ENCODE results near the gene MYL6. TPM values are rescaled to one million over a fixed set of nuclear protein-coding genes. Genes with fewer than 3 reads are reported as not detected.

Gene MYL6
- total RNA-seq, 1 experiment from 2014 or later, result 932 TPM

DNA sequence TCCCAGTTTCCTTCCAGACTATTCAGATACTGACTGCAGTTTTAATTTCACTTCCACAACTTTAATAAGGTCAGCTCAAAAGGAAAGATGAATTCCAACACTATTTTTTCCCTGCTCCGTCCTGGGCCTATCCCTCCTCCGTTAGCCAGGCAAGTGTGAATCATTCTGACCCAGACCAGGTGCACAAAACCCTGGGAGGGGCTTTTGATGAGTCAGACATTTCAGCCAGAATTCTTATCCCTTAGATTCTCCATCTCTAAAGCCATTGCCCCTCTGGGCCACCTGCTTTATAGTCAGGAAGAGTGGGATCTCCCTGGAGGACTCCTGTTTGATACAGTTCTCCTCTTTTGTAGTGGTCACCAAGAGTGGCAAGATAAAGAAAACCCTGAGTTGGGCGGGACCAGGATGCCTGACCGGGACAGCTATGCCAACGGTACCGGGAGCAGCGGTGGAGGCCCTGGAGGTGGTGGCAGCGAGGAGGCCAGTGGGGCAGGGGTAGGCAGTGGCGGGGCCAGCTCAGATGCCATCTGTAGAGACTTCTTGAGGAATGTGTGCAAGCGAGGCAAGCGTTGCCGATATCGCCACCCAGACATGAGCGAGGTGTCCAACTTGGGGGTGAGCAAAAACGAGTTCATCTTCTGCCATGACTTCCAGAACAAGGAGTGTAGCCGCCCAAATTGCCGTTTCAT is 37.9 kb upstream of the MYL6 start:
- CTCF ChIA-PET, result interaction anchor here (0.5 to 4.3 kb wide), 16 partner anchors 8 to 212 kb away, joined by 3 to 95 read pairs (median 7); partner anchors contain the start of genes ANKRD52, COQ10A, ESYT1 and MYL6B
- H3K4me1 Mint-ChIP-seq, result peaks cover 20% of the 10 kb centered on the region
- no peaks in the 10 kb centered on the region for H3K9me3 Mint-ChIP-seq
- DNase-seq (ENCODE audit: low spot score) (no peak), ATAC-seq (no peak)
- H3K36me3 Mint-ChIP-seq, result peaks cover 30% of the 10 kb centered on the region
- TF ChIP-seq STAT6 (CRISPR knock-in tag; conservative IDR thresholded peaks at IDR 0.05; ENCODE audit: low read depth) (no peak), RORB (CRISPR knock-in tag; IDR thresholded peaks at IDR 0.05) (no peak), SOX15 (CRISPR knock-in tag; IDR thresholded peaks at IDR 0.05) (no peak), ZNF512 (CRISPR knock-in tag; IDR thresholded peaks at IDR 0.05; ENCODE audit: borderline replicate concordance) (no peak), FOXK1 (CRISPR knock-in tag; IDR thresholded peaks at IDR 0.05) (no peak), FOXP1 (CRISPR knock-in tag; IDR thresholded peaks at IDR 0.05; ENCODE audit: borderline replicate concordance) (no peak), FOXP4 (CRISPR knock-in tag; IDR thresholded peaks at IDR 0.05) (no peak), ZNF532 (CRISPR knock-in tag; IDR thresholded peaks at IDR 0.05; ENCODE audit: borderline replicate concordance) (no peak), ZNF416 (CRISPR knock-in tag; IDR thresholded peaks at IDR 0.05) (no peak), NFATC4 (CRISPR knock-in tag; IDR thresholded peaks at IDR 0.05) (no peak)
- TF ChIP-seq, protein P1, sequence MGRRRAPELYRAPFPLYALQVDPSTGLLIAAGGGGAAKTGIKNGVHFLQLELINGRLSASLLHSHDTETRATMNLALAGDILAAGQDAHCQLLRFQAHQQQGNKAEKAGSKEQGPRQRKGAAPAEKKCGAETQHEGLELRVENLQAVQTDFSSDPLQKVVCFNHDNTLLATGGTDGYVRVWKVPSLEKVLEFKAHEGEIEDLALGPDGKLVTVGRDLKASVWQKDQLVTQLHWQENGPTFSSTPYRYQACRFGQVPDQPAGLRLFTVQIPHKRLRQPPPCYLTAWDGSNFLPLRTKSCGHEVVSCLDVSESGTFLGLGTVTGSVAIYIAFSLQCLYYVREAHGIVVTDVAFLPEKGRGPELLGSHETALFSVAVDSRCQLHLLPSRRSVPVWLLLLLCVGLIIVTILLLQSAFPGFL (CRISPR knock-in tag; IDR thresholded peaks at IDR 0.05; ENCODE audit: borderline replicate concordance), result no peak
- TF ChIP-seq, protein P2, sequence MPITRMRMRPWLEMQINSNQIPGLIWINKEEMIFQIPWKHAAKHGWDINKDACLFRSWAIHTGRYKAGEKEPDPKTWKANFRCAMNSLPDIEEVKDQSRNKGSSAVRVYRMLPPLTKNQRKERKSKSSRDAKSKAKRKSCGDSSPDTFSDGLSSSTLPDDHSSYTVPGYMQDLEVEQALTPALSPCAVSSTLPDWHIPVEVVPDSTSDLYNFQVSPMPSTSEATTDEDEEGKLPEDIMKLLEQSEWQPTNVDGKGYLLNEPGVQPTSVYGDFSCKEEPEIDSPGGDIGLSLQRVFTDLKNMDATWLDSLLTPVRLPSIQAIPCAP (CRISPR knock-in tag; IDR thresholded peaks at IDR 0.05), result no peak
- no peaks in the 10 kb centered on the region for H3K27me3 Mint-ChIP-seq (ENCODE audit: low read depth)
- no peak overlapping the region; the same call in 1 of the 2 replicates for H3K4me3 Mint-ChIP-seq
- H3K27ac Mint-ChIP-seq, result peak overlapping the region; percentile 45; the same call in 1 of the 2 replicates
- POLR2A ChIA-PET, result interaction anchor here (0.5 to 3.6 kb wide), 5 partner anchors 8 to 146 kb away, joined by 3 to 71 read pairs (median 6); partner anchors contain the start of genes ESYT1, MYL6 and RAB5B
